Epidermal melanocyte (primary cell): ENCODE measurements around the gene PRC1.
"Not testable (repeated sequence)": the region's sequence is repeated elsewhere in the genome, so short reads cannot be mapped to it uniquely, and the experiment has no call there.

Source experiments
- DNase-seq: peaks from one replicate; pipeline ENCODE4 v3.0.0; 2011; ENCODE audit warnings: low spot score; ENCODE audit not compliant: insufficient read length

The PRC1 gene

GRCh38 chr15:90994417-90995311 lies at the start of gene PRC1:
TSS of gene PRC1 (minus strand) at chr15:90994535. CDS start at chr15:90994417, 118 bp downstream.
- peak; percentile 96 for DNase-seq

GRCh38 chr15:91043202-91043874 lies 49.0 kb upstream of the PRC1 start:
- no peak for DNase-seq

- DNase-seq, result no peak
These were observed 46.5 kb upstream of the PRC1 start for GRCh38 chr15:91040856-91041255.

- no peak for DNase-seq
These were observed 45.7 kb upstream of the PRC1 start for GRCh38 chr15:91039996-91040395.

- no peak for DNase-seq
These were observed 38.8 kb upstream of the PRC1 start for GRCh38 chr15:91032919-91033803.

GRCh38 chr15:91031796-91032195 lies 37.5 kb upstream of the PRC1 start:
- no peak for DNase-seq

- no peak for DNase-seq
These were observed 33.3 kb upstream of the PRC1 start for GRCh38 chr15:91027677-91028076.

- DNase-seq, result no peak
These were observed 29.4 kb upstream of the PRC1 start for GRCh38 chr15:91023720-91024119.

GRCh38 chr15:91022832-91023129 lies 28.4 kb upstream of the PRC1 start:
- DNase-seq, result no peak

- DNase-seq, result peak; percentile 59
These were observed 27.9 kb upstream of the PRC1 start, which contains the start of gene VPS33B for GRCh38 chr15:91022075-91022831. TSS of gene VPS33B (minus strand) at chr15:91022594. CDS start at chr15:91022249, 345 bp downstream.

GRCh38 chr15:91021516-91022074 lies 27.3 kb upstream of the PRC1 start:
- no peak for DNase-seq

- no peak for DNase-seq
These were observed 23.8 kb upstream of the PRC1 start for GRCh38 chr15:91018158-91018557.

- DNase-seq, result no peak
These were observed 23.4 kb upstream of the PRC1 start for GRCh38 chr15:91017716-91018115.

GRCh38 chr15:91013701-91014100 lies 19.4 kb upstream of the PRC1 start:
- DNase-seq, result not testable (repeated sequence)

GRCh38 chr15:91007266-91007665 lies 12.9 kb upstream of the PRC1 start:
- no peak for DNase-seq

GRCh38 chr15:91001209-91001608 lies 6.9 kb upstream of the PRC1 start:
- DNase-seq, result no peak

- no peak for DNase-seq
These were observed 4.4 kb upstream of the PRC1 start for GRCh38 chr15:90998737-90999136.

- DNase-seq, result no peak
These were observed 297 bp downstream of the PRC1 start for GRCh38 chr15:90994059-90994416.

GRCh38 chr15:90991587-90992285 lies 2.6 kb downstream of the PRC1 start:
- no peak for DNase-seq

GRCh38 chr15:90990446-90990845 lies 3.9 kb downstream of the PRC1 start:
- no peak for DNase-seq
